Activated CD4-positive, CD25-positive, alpha-beta regulatory T cell (primary cell): ENCODE measurements around the gene CYP24A1.
"Not testable (repeated sequence)": the region's sequence is repeated elsewhere in the genome, so short reads cannot be mapped to it uniquely, and the experiment has no call there.

ENCODE experiments used
- DNase-seq, 4 experiments: peaks; one replicate each; lab custom pipeline; 2025; lab: John Stamatoyannopoulos, UW

Gene CYP24A1

GRCh38 chr20:54132612-54133433 is 41.0 kb downstream of the CYP24A1 start:
- no peak for DNase-seq

GRCh38 chr20:54131675-54132611 is 41.8 kb downstream of the CYP24A1 start:
- DNase-seq: no peak

- DNase-seq: not testable (repeated sequence)
These were observed 42.7 kb downstream of the CYP24A1 start for GRCh38 chr20:54131125-54131524.

- DNase-seq: no peak
These were observed 44.4 kb downstream of the CYP24A1 start for GRCh38 chr20:54129350-54129749.

- no peak for DNase-seq
These were observed 45.8 kb downstream of the CYP24A1 start for GRCh38 chr20:54127855-54128574.

- no peak for DNase-seq
These were observed 46.8 kb downstream of the CYP24A1 start for GRCh38 chr20:54126806-54127655.

- not testable (repeated sequence) for DNase-seq
These were observed 47.5 kb downstream of the CYP24A1 start for GRCh38 chr20:54126328-54126727.

- DNase-seq: no peak
These were observed 50.1 kb downstream of the CYP24A1 start for GRCh38 chr20:54123587-54124180.

- DNase-seq: no peak
These were observed 50.9 kb downstream of the CYP24A1 start for GRCh38 chr20:54122681-54123586.

- DNase-seq: no peak
These were observed 51.6 kb downstream of the CYP24A1 start for GRCh38 chr20:54122189-54122588.

- no peak for DNase-seq
These were observed 54.0 kb downstream of the CYP24A1 start for GRCh38 chr20:54119744-54120143.

- no peak for DNase-seq
These were observed 55.4 kb downstream of the CYP24A1 start for GRCh38 chr20:54118220-54119001.

- no peak for DNase-seq
These were observed 57.1 kb downstream of the CYP24A1 start for GRCh38 chr20:54116550-54117235.

- no peak for DNase-seq
These were observed 58.5 kb downstream of the CYP24A1 start for GRCh38 chr20:54115172-54115854.

- no peak for DNase-seq
These were observed 59.7 kb downstream of the CYP24A1 start for GRCh38 chr20:54114109-54114508.

- no peak for DNase-seq
These were observed 60.2 kb downstream of the CYP24A1 start for GRCh38 chr20:54113566-54113965.

GRCh38 chr20:54112221-54112884 is 61.4 kb downstream of the CYP24A1 start:
- no peak for DNase-seq
